Transverse colon (tissue), 4 donors: Measurements from ENCODE around the gene PBX1. TPM values are rescaled to one million over a fixed set of nuclear protein-coding genes. Genes with fewer than 3 reads are reported as not detected.

Experiments used
- DNase-seq: peaks from one replicate; pipeline ENCODE4 v3.0.0-alpha.2; 2019
- H3K27ac ChIP-seq, 4 donors: fragments of 200-600 bp; sonication (generic); 2 replicates each; pipeline ENCODE4 v1.5.1; 2016 to 2018; ENCODE audit warnings: inconsistent platforms in 4 of 4
- H3K27me3 ChIP-seq: fragments of 200-600 bp; sonication (generic); 2 replicates; pipeline ENCODE4 v1.5.1; 2017; ENCODE audit warnings: inconsistent platforms
- H3K36me3 ChIP-seq, 4 donors: fragments of 200-600 bp; sonication (generic); 2 replicates each; pipeline ENCODE4 v1.5.1; 2017 to 2019; ENCODE audit warnings: inconsistent platforms in 4 of 4
- H3K4me1 ChIP-seq, 4 donors: fragments of 200-600 bp; sonication (generic); 2 replicates each; pipeline ENCODE4 v1.5.1; 2017 to 2020; ENCODE audit warnings: inconsistent platforms in 4 of 4
- H3K4me3 ChIP-seq, 4 donors: fragments of 200-600 bp; sonication (generic); 1 replicate in 1 of 4; 2 replicates in 3 of 4; pipeline versions ENCODE4 v1.5.1 to v1.6.1; 2017 to 2019; ENCODE audit warnings: inconsistent platforms in 4 of 4
- H3K9me3 ChIP-seq, 2 donors: fragments of 200-600 bp; sonication (generic); 2 replicates each; pipeline ENCODE4 v1.5.1; 2017 to 2019; ENCODE audit warnings: inconsistent platforms in 2 of 2
- EP300 ChIP-seq: sonication (generic); formaldehyde crosslinking; IDR thresholded peaks from one replicate; pipeline ENCODE4 v1.6.1; 2017; ENCODE audit warnings: antibody characterized with exemption, low read depth
- POLR2A ChIP-seq: fragments of 450-650 bp; IDR thresholded peaks from one replicate; pipeline ENCODE4 v1.6.1; 2016; ENCODE audit warnings: antibody characterized with exemption, mild to moderate bottlenecking, moderate library complexity
- POLR2AphosphoS5 ChIP-seq, 3 donors: sonication (generic); formaldehyde crosslinking; IDR thresholded peaks; one replicate each; pipeline ENCODE4 v1.6.1; 2016; ENCODE audit warnings: antibody characterized with exemption in 3 of 3
- WGBS, 2 donors: methylation state at CpG; one replicate each; pipeline ENCODE4 v1.1.5; 2018; ENCODE audit warnings: low coverage in 1 of 2; 5-methylcytosine and 5-hydroxymethylcytosine counted together
- in situ Hi-C, 4 donors: fragments of 200-750 bp; cut with MboI; loops; one replicate each; pipeline versions ENCODE4 v1.15.0 to v1.15.1; 2017; ENCODE audit warnings: low sequenced_read_pairs in 3 of 4, low pct_ligation_motif_present in 1 of 4, low pct_unique_long_range_greater_than_20kb in 1 of 4
- intact Hi-C: fragments of 100-400 bp; cut with DNase I; formaldehyde crosslinking; loops from one replicate; pipeline ENCODE4 v1.15.1; 2023; ENCODE audit warnings: low total_unique reads
- total RNA-seq, 4 donors: library from RNA; depleted of rRNA; stranded (reverse); fragments of >200 nt; gene quantifications; one replicate each; pipeline ENCODE4 v1.1.0, GENCODE V29; 2016
- TF ChIP-seq, protein P1 (sequence below), 5 experiments: fragments of 200-600 bp in 3 of 5; fragments of 450-650 bp in 2 of 5; sonication (generic) in 3 of 5; IDR thresholded peaks; 1 replicate in 2 of 5; 2 replicates in 3 of 5; pipeline ENCODE4 v1.5.1; 2016 to 2017; ENCODE audit warnings: antibody characterized with exemption in 5 of 5, inconsistent platforms in 3 of 5, mild to moderate bottlenecking in 2 of 5, moderate library complexity in 1 of 5

Gene PBX1
- total RNA-seq, 4 donors from 2014 or later, result 46.8 to 77.2 (median 50.7) TPM

DNA sequence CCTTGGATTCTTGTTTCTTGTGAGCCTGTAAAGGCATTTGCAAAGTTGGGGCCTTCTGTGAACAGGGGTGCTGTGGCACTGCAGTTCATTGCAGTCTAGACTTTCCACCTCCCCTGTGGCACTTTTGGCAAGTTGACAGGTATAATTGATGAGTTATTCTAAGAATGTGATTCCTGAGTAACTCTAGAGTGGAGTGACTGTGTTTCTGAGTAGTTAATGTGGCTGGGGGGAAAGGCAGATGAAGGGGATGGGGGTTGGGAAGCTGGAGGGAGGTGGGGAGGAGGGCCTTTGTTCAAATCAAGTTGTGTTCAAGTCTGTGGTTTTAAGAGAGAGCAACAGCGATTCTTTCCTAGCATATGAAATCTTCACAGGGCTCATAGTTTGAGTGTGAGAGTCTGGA is 32.9 kb downstream of the PBX1 start:
- in situ Hi-C loops (no loop called here), intact Hi-C loops (no loop called here)
- H3K4me1 ChIP-seq, result peaks cover 14 to 72% (median 32%) of the 10 kb centered on the region in 4 donors
- 40 to 54% methylated on average over 1 of the region's 1 CpG for WGBS, 2 donors
- TF ChIP-seq POLR2AphosphoS5 (IDR thresholded peaks at IDR 0.05), result no peak
- TF ChIP-seq EP300, result no peak
- TF ChIP-seq POLR2A, result no peak
- TF ChIP-seq, protein P1, sequence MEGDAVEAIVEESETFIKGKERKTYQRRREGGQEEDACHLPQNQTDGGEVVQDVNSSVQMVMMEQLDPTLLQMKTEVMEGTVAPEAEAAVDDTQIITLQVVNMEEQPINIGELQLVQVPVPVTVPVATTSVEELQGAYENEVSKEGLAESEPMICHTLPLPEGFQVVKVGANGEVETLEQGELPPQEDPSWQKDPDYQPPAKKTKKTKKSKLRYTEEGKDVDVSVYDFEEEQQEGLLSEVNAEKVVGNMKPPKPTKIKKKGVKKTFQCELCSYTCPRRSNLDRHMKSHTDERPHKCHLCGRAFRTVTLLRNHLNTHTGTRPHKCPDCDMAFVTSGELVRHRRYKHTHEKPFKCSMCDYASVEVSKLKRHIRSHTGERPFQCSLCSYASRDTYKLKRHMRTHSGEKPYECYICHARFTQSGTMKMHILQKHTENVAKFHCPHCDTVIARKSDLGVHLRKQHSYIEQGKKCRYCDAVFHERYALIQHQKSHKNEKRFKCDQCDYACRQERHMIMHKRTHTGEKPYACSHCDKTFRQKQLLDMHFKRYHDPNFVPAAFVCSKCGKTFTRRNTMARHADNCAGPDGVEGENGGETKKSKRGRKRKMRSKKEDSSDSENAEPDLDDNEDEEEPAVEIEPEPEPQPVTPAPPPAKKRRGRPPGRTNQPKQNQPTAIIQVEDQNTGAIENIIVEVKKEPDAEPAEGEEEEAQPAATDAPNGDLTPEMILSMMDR (IDR thresholded peaks at IDR 0.05), result no peak
- peak overlapping the region in 1 of 4 donors; percentile 19 for H3K27ac ChIP-seq
- no peaks in the 10 kb centered on the region for H3K27me3 ChIP-seq
- no peak overlapping the region for H3K4me3 ChIP-seq
- no peak for DNase-seq
- no peaks in the 10 kb centered on the region for H3K36me3 ChIP-seq
- no peaks in the 10 kb centered on the region for H3K9me3 ChIP-seq

DNA sequence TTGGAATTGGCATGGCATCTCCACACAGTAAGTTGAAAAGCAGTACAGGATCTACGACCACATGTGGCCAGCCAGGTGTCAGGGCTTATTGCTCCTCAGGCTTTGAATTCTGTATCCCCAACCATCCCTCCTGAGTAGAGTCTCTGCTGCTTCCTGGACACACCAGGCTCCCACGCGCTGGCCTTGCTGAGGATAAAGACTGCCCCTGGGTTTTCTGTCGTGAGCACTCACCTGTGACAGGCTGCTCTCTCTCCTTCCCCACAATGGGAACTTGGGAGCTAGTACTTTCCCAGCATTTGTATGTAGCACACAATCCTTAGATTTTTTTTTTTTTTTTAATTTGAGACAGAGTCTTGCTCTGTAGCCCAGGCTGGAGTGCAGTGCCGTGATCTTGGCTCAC is 33.6 kb downstream of the PBX1 start:
- in situ Hi-C loops (no loop called here), intact Hi-C loops (no loop called here)
- H3K9me3 ChIP-seq, result no peaks in the 10 kb centered on the region
- no peak overlapping the region for H3K27ac ChIP-seq
- 88 to 95% methylated on average over 4 to 5 of the region's 5 CpGs for WGBS, 2 donors
- TF ChIP-seq, protein P1 (IDR thresholded peaks at IDR 0.05), result no peak
- TF ChIP-seq POLR2AphosphoS5 (IDR thresholded peaks at IDR 0.05), result no peak
- no peak for TF ChIP-seq EP300
- TF ChIP-seq POLR2A, result no peak
- H3K27me3 ChIP-seq, result no peaks in the 10 kb centered on the region
- H3K4me3 ChIP-seq, result no peak overlapping the region
- no peaks in the 10 kb centered on the region for H3K36me3 ChIP-seq
- H3K4me1 ChIP-seq, result peaks cover 14 to 66% (median 29%) of the 10 kb centered on the region in 4 donors
- no peak for DNase-seq

DNA sequence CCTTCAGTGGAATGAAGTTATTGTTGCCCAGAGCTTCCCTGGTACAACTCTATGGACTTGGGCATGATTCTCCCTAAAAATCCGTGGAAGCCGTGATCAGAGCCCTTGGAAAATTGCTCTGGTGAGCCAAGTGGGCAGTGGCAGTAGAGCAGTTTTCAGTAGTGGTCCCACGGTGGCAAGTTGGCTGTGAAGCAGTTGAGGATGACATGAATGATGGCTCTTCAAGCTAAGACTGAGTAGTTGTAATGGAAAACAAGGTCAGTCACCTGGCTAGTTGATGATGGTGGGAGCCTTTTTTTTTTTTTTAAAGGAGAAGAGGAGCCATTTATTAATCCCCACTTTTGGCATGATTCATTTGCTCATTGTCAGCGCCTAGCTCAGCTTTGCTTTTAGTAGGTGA is 36.2 kb downstream of the PBX1 start:
- DNase-seq, result no peak
- in situ Hi-C loops (no loop called here), intact Hi-C loops (no loop called here)
- H3K4me3 ChIP-seq, result no peak overlapping the region
- H3K27ac ChIP-seq, result no peak overlapping the region
- 58 to 90% methylated on average over 2 to 4 of the region's 4 CpGs for WGBS, 2 donors
- H3K9me3 ChIP-seq, result no peaks in the 10 kb centered on the region
- no peaks in the 10 kb centered on the region for H3K36me3 ChIP-seq
- H3K4me1 ChIP-seq, result peaks cover 5 to 66% (median 22%) of the 10 kb centered on the region in 4 donors
- H3K27me3 ChIP-seq, result no peaks in the 10 kb centered on the region
- TF ChIP-seq POLR2A, result no peak
- TF ChIP-seq, protein P1 (IDR thresholded peaks at IDR 0.05), result no peak
- TF ChIP-seq EP300, result no peak
- TF ChIP-seq POLR2AphosphoS5 (IDR thresholded peaks at IDR 0.05), result no peak

DNA sequence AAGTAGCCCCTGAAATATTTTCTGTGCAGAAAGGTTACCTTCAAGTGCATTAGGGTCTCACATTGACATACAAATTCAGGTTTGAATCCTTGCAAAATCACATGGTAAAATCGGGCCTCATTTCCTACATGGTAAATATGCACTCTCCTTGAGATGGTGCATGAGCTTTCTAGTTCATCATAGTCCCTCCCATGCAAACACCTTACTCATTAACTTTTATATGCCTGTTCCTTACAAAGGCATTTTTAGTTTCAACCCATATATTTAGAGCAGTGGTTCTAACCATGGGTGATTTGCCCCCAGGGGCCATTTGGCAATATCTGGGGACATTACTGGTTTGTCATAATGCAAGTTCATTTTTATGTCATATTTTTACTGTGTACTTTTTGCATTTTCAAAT is 37.2 kb downstream of the PBX1 start:
- Histone ChIP-seq H3K4me3 (no peak overlapping the region), H3K27me3 (no peaks in the 10 kb centered on the region), H3K9me3 (no peaks in the 10 kb centered on the region), H3K27ac (peak overlapping the region in 2 of 4 donors; percentile 0 to 25), H3K36me3 (no peaks in the 10 kb centered on the region), H3K4me1 (peaks cover under 1 to 66% (median 25%) of the 10 kb centered on the region in 4 donors)
- DNase-seq, result no peak
- intact Hi-C loops, result no loop called here
- in situ Hi-C loops, result no loop called here
- TF ChIP-seq EP300 (no peak), POLR2A (no peak)
- TF ChIP-seq, protein P1 (IDR thresholded peaks at IDR 0.05), result no peak
- 43 to 54% methylated on average over 1 of the region's 1 CpG for WGBS, 2 donors
